Keratinocyte (primary cell): Measurements from ENCODE around the gene ANKRD9.

ENCODE experiments used
- EZH2 ChIP-seq: IDR thresholded peaks from one replicate; pipeline ENCODE4 v1.6.1; 2012; ENCODE audit warnings: inconsistent platforms, mild to moderate bottlenecking, low read length, moderate library complexity
- TF ChIP-seq, protein P1 (sequence below), 3 experiments: IDR thresholded peaks in 1 of 3; conservative IDR thresholded peaks in 1 of 3; optimal IDR thresholded peaks in 1 of 3; 2 replicates in 2 of 3; 3 replicates in 1 of 3; pipeline versions ENCODE3 to v1.5.1; 2011; ENCODE audit warnings: low read length in 3 of 3, mild to moderate bottlenecking in 3 of 3, moderate library complexity in 2 of 3, control low read depth in 1 of 3, inconsistent platforms in 1 of 3; ENCODE audit not compliant: insufficient read depth in 2 of 3; ENCODE audit errors: extremely low read depth in 1 of 3

DNA sequence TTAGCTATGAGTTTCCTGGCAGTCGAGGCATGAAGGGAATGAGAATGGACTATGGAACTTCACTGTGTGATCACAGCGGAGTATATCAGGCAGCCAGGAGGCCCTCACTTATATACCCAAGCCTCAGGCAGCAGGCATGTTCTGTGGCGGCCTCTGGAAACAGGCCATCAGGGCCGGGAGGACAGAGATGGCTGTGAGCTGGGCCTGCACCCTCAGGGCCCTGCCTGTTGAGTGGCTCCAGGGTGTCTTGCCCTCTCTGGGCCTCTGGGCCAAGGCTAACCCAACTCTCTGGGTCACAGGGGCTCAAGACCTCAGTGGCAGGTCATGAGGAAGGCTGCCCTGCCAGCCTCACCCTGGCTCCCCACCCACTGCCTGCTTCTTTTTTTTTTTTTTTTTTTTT lies 49.0 kb upstream of the ANKRD9 start:
- TF ChIP-seq, protein P1, sequence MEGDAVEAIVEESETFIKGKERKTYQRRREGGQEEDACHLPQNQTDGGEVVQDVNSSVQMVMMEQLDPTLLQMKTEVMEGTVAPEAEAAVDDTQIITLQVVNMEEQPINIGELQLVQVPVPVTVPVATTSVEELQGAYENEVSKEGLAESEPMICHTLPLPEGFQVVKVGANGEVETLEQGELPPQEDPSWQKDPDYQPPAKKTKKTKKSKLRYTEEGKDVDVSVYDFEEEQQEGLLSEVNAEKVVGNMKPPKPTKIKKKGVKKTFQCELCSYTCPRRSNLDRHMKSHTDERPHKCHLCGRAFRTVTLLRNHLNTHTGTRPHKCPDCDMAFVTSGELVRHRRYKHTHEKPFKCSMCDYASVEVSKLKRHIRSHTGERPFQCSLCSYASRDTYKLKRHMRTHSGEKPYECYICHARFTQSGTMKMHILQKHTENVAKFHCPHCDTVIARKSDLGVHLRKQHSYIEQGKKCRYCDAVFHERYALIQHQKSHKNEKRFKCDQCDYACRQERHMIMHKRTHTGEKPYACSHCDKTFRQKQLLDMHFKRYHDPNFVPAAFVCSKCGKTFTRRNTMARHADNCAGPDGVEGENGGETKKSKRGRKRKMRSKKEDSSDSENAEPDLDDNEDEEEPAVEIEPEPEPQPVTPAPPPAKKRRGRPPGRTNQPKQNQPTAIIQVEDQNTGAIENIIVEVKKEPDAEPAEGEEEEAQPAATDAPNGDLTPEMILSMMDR (optimal IDR thresholded peaks at IDR 0.05 in 1 of 3, IDR thresholded peaks at IDR 0.05 in 1 of 3, conservative IDR thresholded peaks at IDR 0.05 in 1 of 3; ENCODE audit: extremely low read depth in 1 of 3, insufficient read depth in 2 of 3, low read length in 3 of 3): no peak
- TF ChIP-seq EZH2: no peak
